Lung (tissue), 12 donors: ENCODE results near the gene ZKSCAN4. TPM values are rescaled to one million over a fixed set of nuclear protein-coding genes. Genes with fewer than 3 reads are reported as not detected.

ENCODE experiments used
- ATAC-seq: fragments of 200-7000 bp; cut with Tn5 transposase; one replicate; pipeline ENCODE4 v1.9.1; 2020; ENCODE audit warnings: moderate number of reproducible peaks; ENCODE audit not compliant: insufficient read depth, low FRiP score
- DNase-seq, 3 donors: peaks; one replicate each; pipeline ENCODE4 v3.0.0-alpha.2; 2013 to 2017
- H3K27ac ChIP-seq, 2 donors: one replicate each; pipeline ENCODE4 v1.5.1; 2013; ENCODE audit warnings: mild to moderate bottlenecking in 2 of 2, moderate library complexity in 2 of 2, control low read depth in 1 of 2, inconsistent platforms in 1 of 2, low read depth in 1 of 2, low read length in 1 of 2
- H3K27me3 ChIP-seq, 3 donors: one replicate each; pipeline ENCODE4 v1.5.1; 2013; ENCODE audit warnings: low read length in 2 of 3; ENCODE audit not compliant: control insufficient read depth in 3 of 3, insufficient read depth in 3 of 3
- H3K36me3 ChIP-seq, 4 donors: one replicate each; pipeline ENCODE4 v1.5.1; 2013; ENCODE audit warnings: low read length in 4 of 4, mild to moderate bottlenecking in 1 of 4, moderate library complexity in 1 of 4; ENCODE audit not compliant: control insufficient read depth in 4 of 4, insufficient read depth in 4 of 4
- H3K4me1 ChIP-seq, 5 donors: one replicate each; pipeline ENCODE4 v1.5.1; 2013; ENCODE audit warnings: low read length in 5 of 5, mild to moderate bottlenecking in 2 of 5, moderate library complexity in 1 of 5; ENCODE audit not compliant: control insufficient read depth in 5 of 5, insufficient read depth in 5 of 5
- H3K4me3 ChIP-seq: one replicate; pipeline ENCODE4 v1.5.1; 2013; ENCODE audit warnings: mild to moderate bottlenecking, control low read depth, moderate library complexity
- H3K9ac ChIP-seq, 2 donors: one replicate each; pipeline ENCODE4 v1.5.1; 2013; ENCODE audit warnings: low read length in 2 of 2, control low read depth in 1 of 2; ENCODE audit not compliant: insufficient read depth in 1 of 2
- H3K9me3 ChIP-seq, 4 donors: one replicate each; pipeline ENCODE4 v1.5.1; 2013; ENCODE audit warnings: low read length in 3 of 4, mild to moderate bottlenecking in 1 of 4, moderate library complexity in 1 of 4; ENCODE audit not compliant: control insufficient read depth in 4 of 4, insufficient read depth in 3 of 4
- CTCF ChIP-seq: IDR thresholded peaks from 2 replicates; pipeline ENCODE4 v1.5.1; 2012; ENCODE audit warnings: mild to moderate bottlenecking; ENCODE audit errors: control extremely low read depth, extremely low read depth
- WGBS, 2 donors: extraction: QIAGEN DNeasy Blood & Tissue Kit; methylation state at CpG; one replicate each; pipeline ENCODE4 v1.1.7; 2013; 5-methylcytosine and 5-hydroxymethylcytosine counted together
- polyA plus RNA-seq, 2 donors: library from polyadenylated mRNA; stranded (reverse); fragments of 200-250 nt; gene quantifications; one replicate each; pipeline ENCODE4 v1.2.1, GENCODE V29; 2013
- total RNA-seq, 2 donors: library from RNA; depleted of rRNA in 1 of 2; stranded (reverse); fragments of >200 nt in 1 of 2; gene quantifications; one replicate each; pipeline ENCODE4 v1.2.1, GENCODE V29; 2014 to 2021
- donor health status: control.
- donor health status: control.
- donor health status: Bipolar disorder and iron deficiency.
- donor health status: healthy.
- donor health status: DM: yes; HTN: yes; CAD: no.

The ZKSCAN4 gene
- total and polyA plus RNA-seq, 4 donors, result 2.3 to 8.2 (median 4.2) TPM

GRCh38 chr6:28220257-28221133 lies 31.6 kb downstream of the ZKSCAN4 start:
- H3K27me3 ChIP-seq, result peaks cover 0 to 33% (median 29%) of the 10 kb centered on the region in 3 donors

GRCh38 chr6:28218312-28219248 lies 33.5 kb downstream of the ZKSCAN4 start:
- peak; percentile 80 to 87 (median 81) for DNase-seq
- peak; percentile 93 for ATAC-seq
- H3K4me1 ChIP-seq, result peaks cover 0 to 8% (median 0%) of the 10 kb centered on the region in 5 donors
- no peaks in the 10 kb centered on the region for H3K36me3 ChIP-seq
- WGBS, 2 donors, result 8% methylated on average over 51 to 56 of the region's 56 CpGs
- H3K9ac ChIP-seq, result no peak overlapping the region
- peak overlapping the region; percentile 79 to 83 for H3K27ac ChIP-seq
- H3K4me3 ChIP-seq, result peak overlapping the region; percentile 40
- peaks cover 0 to 8% (median 0%) of the 10 kb centered on the region in 4 donors for H3K9me3 ChIP-seq
- H3K27me3 ChIP-seq, result peaks cover 0 to 52% (median 48%) of the 10 kb centered on the region in 3 donors
- no peak for TF ChIP-seq CTCF

More at GRCh38 chr6:28220257-28221133, 31.6 kb downstream of the ZKSCAN4 start:
- DNase-seq (no peak), ATAC-seq (no peak)
- Histone ChIP-seq H3K4me1 (peaks cover 0 to 11% (median 0%) of the 10 kb centered on the region in 5 donors), H3K9me3 (peaks cover 0 to 8% (median 0%) of the 10 kb centered on the region in 4 donors), H3K4me3 (no peak overlapping the region), H3K27ac (no peak overlapping the region), H3K9ac (no peak overlapping the region), H3K36me3 (no peaks in the 10 kb centered on the region)
- 38 to 47% methylated on average over 6 of the region's 6 CpGs for WGBS, 2 donors
- TF ChIP-seq CTCF, result no peak

GRCh38 chr6:28217890-28218289 lies 34.2 kb downstream of the ZKSCAN4 start:
- DNase-seq, result no peak
- Histone ChIP-seq H3K27me3 (peaks cover 0 to 58% (median 55%) of the 10 kb centered on the region in 3 donors), H3K36me3 (no peaks in the 10 kb centered on the region), H3K4me1 (peaks cover 0 to 8% (median 0%) of the 10 kb centered on the region in 5 donors), H3K9me3 (peaks cover 0 to 8% (median 0%) of the 10 kb centered on the region in 4 donors), H3K27ac (no peak overlapping the region), H3K4me3 (no peak overlapping the region), H3K9ac (no peak overlapping the region)
- TF ChIP-seq CTCF, result no peak
- ATAC-seq, result no peak
- WGBS, 2 donors, result 94 to 95% methylated on average over 12 of the region's 12 CpGs
